Kidney epithelial cell (primary cell): ENCODE measurements around the gene ZNF598. TPM values are rescaled to one million over a fixed set of nuclear protein-coding genes. Genes with fewer than 3 reads are reported as not detected.

Source experiments
- DNase-seq: peaks from one replicate; pipeline ENCODE4 v3.0.0-alpha.2; 2010; ENCODE audit warnings: low read depth
- H3K27me3 ChIP-seq: 2 replicates; pipeline ENCODE4 v1.6.0; 2011; ENCODE audit warnings: low read length; ENCODE audit not compliant: control insufficient read depth, insufficient read depth
- H3K36me3 ChIP-seq: 2 replicates; pipeline ENCODE4 v1.5.1; 2011; ENCODE audit warnings: low read length; ENCODE audit not compliant: control insufficient read depth, insufficient read depth
- H3K4me3 ChIP-seq: 2 replicates; pipeline ENCODE4 v1.5.1; 2011; ENCODE audit warnings: low read depth, mild to moderate bottlenecking, control low read depth, low read length
- CTCF ChIP-seq: IDR thresholded peaks from 2 replicates; pipeline ENCODE4 v1.5.1; 2011; ENCODE audit warnings: mild to moderate bottlenecking, moderate library complexity, low read length, control low read depth, inconsistent platforms; ENCODE audit not compliant: insufficient read depth, poor library complexity, severe bottlenecking
- total RNA-seq: library from RNA; depleted of rRNA; stranded (reverse); fragments of >200 nt; gene quantifications from 2 replicates; pipeline ENCODE4 v1.2.3, GENCODE V29; 2015

ZNF598 gene
- total RNA-seq, 1 donor from 2014 or later = 57.7 TPM

GRCh38 chr16:2030036-2030435 lies 20.4 kb upstream of the ZNF598 start:
- no peak for DNase-seq
- H3K36me3 ChIP-seq = no peaks in the 10 kb centered on the region
- H3K27me3 ChIP-seq = no peaks in the 10 kb centered on the region
- TF ChIP-seq CTCF = no peak
- no peak overlapping the region for H3K4me3 ChIP-seq

- no peaks in the 10 kb centered on the region for H3K36me3 ChIP-seq
- TF ChIP-seq CTCF = no peak
- DNase-seq = no peak
- no peak overlapping the region for H3K4me3 ChIP-seq
- no peaks in the 10 kb centered on the region for H3K27me3 ChIP-seq
Observed at GRCh38 chr16:2029350-2029749, 19.7 kb upstream of the ZNF598 start.

- no peaks in the 10 kb centered on the region for H3K27me3 ChIP-seq
- H3K36me3 ChIP-seq = no peaks in the 10 kb centered on the region
- no peak overlapping the region for H3K4me3 ChIP-seq
- DNase-seq = no peak
- TF ChIP-seq CTCF = no peak
Observed at GRCh38 chr16:2028620-2029220, 19.1 kb upstream of the ZNF598 start.

GRCh38 chr16:2028146-2028545 lies 18.5 kb upstream of the ZNF598 start:
- no peak overlapping the region for H3K4me3 ChIP-seq
- no peak for TF ChIP-seq CTCF
- DNase-seq = no peak
- H3K27me3 ChIP-seq = no peaks in the 10 kb centered on the region
- H3K36me3 ChIP-seq = no peaks in the 10 kb centered on the region

- Histone ChIP-seq H3K36me3 (no peaks in the 10 kb centered on the region), H3K27me3 (no peaks in the 10 kb centered on the region), H3K4me3 (peak overlapping the region; percentile 50)
- DNase-seq = no peak
- TF ChIP-seq CTCF = peak; percentile 13
Observed at GRCh38 chr16:2027024-2028010, 17.7 kb upstream of the ZNF598 start.
